Glutamatergic neuron (in vitro differentiated cells): ENCODE results near the gene NBAS. TPM values are rescaled to one million over a fixed set of nuclear protein-coding genes. Genes with fewer than 3 reads are reported as not detected.

Experiments used
- DNase-seq: peaks from one replicate; pipeline ENCODE4 v3.0.0; 2022
- H3K27ac Mint-ChIP-seq: one replicate; pipeline ENCODE4 v1.8.0; 2020; ENCODE audit warnings: mild to moderate bottlenecking, mixed read lengths, inconsistent platforms; ENCODE audit not compliant: unreplicated experiment
- H3K27me3 Mint-ChIP-seq: one replicate; pipeline ENCODE4 v1.8.0; 2020; ENCODE audit warnings: mild to moderate bottlenecking, moderate library complexity, mixed read lengths, inconsistent platforms; ENCODE audit not compliant: unreplicated experiment
- H3K36me3 Mint-ChIP-seq: one replicate; pipeline ENCODE4 v1.8.0; 2020; ENCODE audit warnings: mild to moderate bottlenecking, mixed read lengths, inconsistent platforms; ENCODE audit not compliant: unreplicated experiment
- H3K4me1 Mint-ChIP-seq: one replicate; pipeline ENCODE4 v1.8.0; 2020; ENCODE audit warnings: mild to moderate bottlenecking, low read depth, mixed read lengths, inconsistent platforms; ENCODE audit not compliant: unreplicated experiment
- H3K4me3 Mint-ChIP-seq: one replicate; pipeline ENCODE4 v1.8.0; 2020; ENCODE audit warnings: mild to moderate bottlenecking, mixed read lengths, inconsistent platforms; ENCODE audit not compliant: unreplicated experiment
- H3K9me3 Mint-ChIP-seq: one replicate; pipeline ENCODE4 v1.8.0; 2020; ENCODE audit warnings: mild to moderate bottlenecking, moderate library complexity, mixed read lengths, inconsistent platforms; ENCODE audit not compliant: unreplicated experiment
- CTCF ChIP-seq: fragments of 200-600 bp; sonication (generic); IDR thresholded peaks from one replicate; pipeline ENCODE4 v1.5.0; 2021; ENCODE audit not compliant: partially characterized antibody, unreplicated experiment
- total RNA-seq: library from RNA; stranded (reverse); fragmentation: NEBNext Ultra II Directional; extraction: Animal tissue kit (Norgen Biotek cat#: 25700); gene quantifications from one replicate; pipeline ENCODE4 v1.2.1, GENCODE V29; 2021; ENCODE audit not compliant: unreplicated experiment

The NBAS gene
- total RNA-seq, 1 donor from 2014 or later, result 46.1 TPM

GRCh38 chr2:15303874-15304273 lies 257.3 kb downstream of the NBAS start:
- Mint-ChIP-seq H3K4me1 (no peaks in the 10 kb centered on the region), H3K9me3 (peaks cover 9% of the 10 kb centered on the region)

GRCh38 chr2:15302154-15302553 lies 259.0 kb downstream of the NBAS start:
- H3K4me3 Mint-ChIP-seq, result no peak overlapping the region
- peaks cover 9% of the 10 kb centered on the region for H3K9me3 Mint-ChIP-seq
- no peak for TF ChIP-seq CTCF
- H3K27me3 Mint-ChIP-seq, result peaks cover 2% of the 10 kb centered on the region
- H3K36me3 Mint-ChIP-seq, result peaks cover 11% of the 10 kb centered on the region
- H3K27ac Mint-ChIP-seq, result no peak overlapping the region
- DNase-seq, result no peak
- no peaks in the 10 kb centered on the region for H3K4me1 Mint-ChIP-seq

More at GRCh38 chr2:15303874-15304273, 257.3 kb downstream of the NBAS start:
- Mint-ChIP-seq H3K27ac (no peak overlapping the region), H3K4me3 (no peak overlapping the region), H3K36me3 (peaks cover 11% of the 10 kb centered on the region), H3K27me3 (peaks cover 2% of the 10 kb centered on the region)
- no peak for DNase-seq
- TF ChIP-seq CTCF, result no peak

- peaks cover 2% of the 10 kb centered on the region for H3K27me3 Mint-ChIP-seq
- no peak overlapping the region for H3K4me3 Mint-ChIP-seq
- TF ChIP-seq CTCF, result no peak
- no peak for DNase-seq
- no peak overlapping the region for H3K27ac Mint-ChIP-seq
- peaks cover 9% of the 10 kb centered on the region for H3K9me3 Mint-ChIP-seq
- H3K36me3 Mint-ChIP-seq, result peaks cover 11% of the 10 kb centered on the region
- no peaks in the 10 kb centered on the region for H3K4me1 Mint-ChIP-seq
Observed at GRCh38 chr2:15300624-15301573, 260.2 kb downstream of the NBAS start.

GRCh38 chr2:15299904-15300520 lies 261.1 kb downstream of the NBAS start:
- no peak overlapping the region for H3K27ac Mint-ChIP-seq
- no peak overlapping the region for H3K4me3 Mint-ChIP-seq
- peaks cover 2% of the 10 kb centered on the region for H3K27me3 Mint-ChIP-seq
- peaks cover 11% of the 10 kb centered on the region for H3K36me3 Mint-ChIP-seq
- TF ChIP-seq CTCF, result no peak
- H3K9me3 Mint-ChIP-seq, result peaks cover 7% of the 10 kb centered on the region
- H3K4me1 Mint-ChIP-seq, result no peaks in the 10 kb centered on the region
- DNase-seq, result peak; percentile 24

GRCh38 chr2:15298770-15299169 lies 262.4 kb downstream of the NBAS start:
- Mint-ChIP-seq H3K4me3 (no peak overlapping the region), H3K27ac (no peak overlapping the region), H3K9me3 (peaks cover 5% of the 10 kb centered on the region), H3K4me1 (no peaks in the 10 kb centered on the region), H3K36me3 (peaks cover 11% of the 10 kb centered on the region), H3K27me3 (no peaks in the 10 kb centered on the region)
- no peak for DNase-seq
- no peak for TF ChIP-seq CTCF
